ENCODE data around the gene LENG1.

DNA sequence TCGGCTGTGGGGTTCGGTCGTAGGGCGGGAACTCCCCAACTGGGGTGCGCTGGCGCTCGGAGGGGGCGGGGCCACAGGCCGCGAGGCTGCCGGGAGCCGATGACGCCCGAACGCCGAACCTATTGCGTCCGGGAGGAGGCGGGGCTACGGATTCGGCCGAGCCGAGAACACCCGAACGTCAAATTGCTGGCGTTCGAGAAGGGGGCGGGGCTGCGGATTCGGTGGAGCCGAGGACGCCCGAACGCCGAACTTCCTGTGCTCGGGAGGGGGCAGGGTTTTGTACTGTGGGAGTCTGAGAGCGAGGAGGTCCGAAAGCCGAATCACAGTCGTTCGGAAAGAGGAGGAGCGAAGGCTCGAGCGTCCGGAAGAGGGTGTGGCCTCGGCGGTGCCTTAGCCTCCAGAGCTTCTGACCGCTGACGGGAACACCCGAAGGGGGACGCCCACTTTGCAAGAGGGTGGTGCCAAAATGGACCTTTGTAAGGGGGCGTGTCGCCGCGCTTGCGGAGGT, 31.0 kb upstream of the LENG1 start:
- no peak for TF ChIP-seq EZH2 (IDR thresholded peaks at IDR 0.05)
- TF ChIP-seq EZH2phosphoT487 (IDR thresholded peaks at IDR 0.05), result no peak
- TF ChIP-seq, protein P1, sequence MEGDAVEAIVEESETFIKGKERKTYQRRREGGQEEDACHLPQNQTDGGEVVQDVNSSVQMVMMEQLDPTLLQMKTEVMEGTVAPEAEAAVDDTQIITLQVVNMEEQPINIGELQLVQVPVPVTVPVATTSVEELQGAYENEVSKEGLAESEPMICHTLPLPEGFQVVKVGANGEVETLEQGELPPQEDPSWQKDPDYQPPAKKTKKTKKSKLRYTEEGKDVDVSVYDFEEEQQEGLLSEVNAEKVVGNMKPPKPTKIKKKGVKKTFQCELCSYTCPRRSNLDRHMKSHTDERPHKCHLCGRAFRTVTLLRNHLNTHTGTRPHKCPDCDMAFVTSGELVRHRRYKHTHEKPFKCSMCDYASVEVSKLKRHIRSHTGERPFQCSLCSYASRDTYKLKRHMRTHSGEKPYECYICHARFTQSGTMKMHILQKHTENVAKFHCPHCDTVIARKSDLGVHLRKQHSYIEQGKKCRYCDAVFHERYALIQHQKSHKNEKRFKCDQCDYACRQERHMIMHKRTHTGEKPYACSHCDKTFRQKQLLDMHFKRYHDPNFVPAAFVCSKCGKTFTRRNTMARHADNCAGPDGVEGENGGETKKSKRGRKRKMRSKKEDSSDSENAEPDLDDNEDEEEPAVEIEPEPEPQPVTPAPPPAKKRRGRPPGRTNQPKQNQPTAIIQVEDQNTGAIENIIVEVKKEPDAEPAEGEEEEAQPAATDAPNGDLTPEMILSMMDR (IDR thresholded peaks at IDR 0.05), result no peak
